Neural progenitor cell (in vitro differentiated cells): ENCODE data around the gene ACCS. TPM values are rescaled to one million over a fixed set of nuclear protein-coding genes. Genes with fewer than 3 reads are reported as not detected.

Experiments used
- DNase-seq: peaks from one replicate; pipeline ENCODE4 v3.0.0-alpha.2; 2016; ENCODE audit warnings: low spot score
- H2AFZ ChIP-seq: fragments of 200-600 bp; sonication (generic); replicated peaks from 2 replicates; pipeline ENCODE4 v1.6.1; 2016; ENCODE audit warnings: antibody characterized with exemption
- H3F3A ChIP-seq: fragments of 200-600 bp; sonication (generic); 2 replicates; pipeline ENCODE4 v1.6.1; 2016; ENCODE audit warnings: antibody characterized with exemption, low read depth
- H3K27ac ChIP-seq: fragments of 200-600 bp; sonication (generic); 2 replicates; pipeline ENCODE4 v1.5.1; 2016; ENCODE audit warnings: mild to moderate bottlenecking
- H3K27me3 ChIP-seq: fragments of 200-600 bp; sonication (generic); 2 replicates; pipeline ENCODE4 v1.6.1; 2016; ENCODE audit warnings: mild to moderate bottlenecking, moderate library complexity
- H3K36me3 ChIP-seq: fragments of 200-600 bp; sonication (generic); 2 replicates; pipeline ENCODE4 v1.5.1; 2016
- H3K4me1 ChIP-seq: fragments of 200-600 bp; sonication (generic); 2 replicates; pipeline ENCODE4 v1.6.1; 2016; ENCODE audit warnings: mixed run types
- H3K4me2 ChIP-seq: fragments of 200-600 bp; sonication (generic); 2 replicates; pipeline ENCODE4 v1.6.1; 2016
- H3K4me3 ChIP-seq: fragments of 200-600 bp; sonication (generic); 2 replicates; pipeline ENCODE4 v1.5.1; 2016
- H3K79me2 ChIP-seq: fragments of 200-600 bp; sonication (generic); 2 replicates; pipeline ENCODE4 v1.6.1; 2016; ENCODE audit warnings: low read depth
- H3K9ac ChIP-seq: fragments of 200-600 bp; sonication (generic); 2 replicates; pipeline ENCODE4 v1.6.1; 2016
- H3K9me3 ChIP-seq: fragments of 200-600 bp; sonication (generic); 2 replicates; pipeline ENCODE4 v1.5.1; 2016; ENCODE audit warnings: low read depth
- H4K20me1 ChIP-seq: fragments of 200-600 bp; sonication (generic); 2 replicates; pipeline ENCODE4 v1.6.1; 2016; ENCODE audit warnings: low read depth
- H3K27ac Mint-ChIP-seq: 3 replicates; pipeline ENCODE4 v1.8.0; 2021; ENCODE audit warnings: mixed read lengths
- H3K27me3 Mint-ChIP-seq: 2 replicates; pipeline ENCODE4 v1.8.0; 2022; ENCODE audit warnings: low read depth, mild to moderate bottlenecking, inconsistent platforms, moderate library complexity, mixed read lengths; ENCODE audit not compliant: insufficient read depth
- H3K36me3 Mint-ChIP-seq: 3 replicates; pipeline ENCODE4 v1.8.0; 2021; ENCODE audit warnings: mixed read lengths
- H3K4me1 Mint-ChIP-seq: 3 replicates; pipeline ENCODE4 v1.8.0; 2021; ENCODE audit warnings: mixed read lengths
- H3K4me3 Mint-ChIP-seq: 3 replicates; pipeline ENCODE4 v1.8.0; 2021; ENCODE audit warnings: mild to moderate bottlenecking, moderate library complexity, mixed read lengths
- H3K9me3 Mint-ChIP-seq: 3 replicates; pipeline ENCODE4 v1.8.0; 2020; ENCODE audit warnings: mixed read lengths
- CTCF ChIP-seq: fragments of 200-600 bp; sonication (generic); IDR thresholded peaks from 2 replicates; pipeline ENCODE4 v1.5.1; 2017; ENCODE audit warnings: antibody characterized with exemption, mild to moderate bottlenecking
- EZH2 ChIP-seq: fragments of 200-600 bp; sonication (generic); IDR thresholded peaks from 2 replicates; pipeline ENCODE4 v1.6.1; 2017; ENCODE audit warnings: antibody characterized with exemption, mild to moderate bottlenecking, moderate library complexity
- EZH2phosphoT487 ChIP-seq: fragments of 200-600 bp; sonication (generic); IDR thresholded peaks from 2 replicates; pipeline ENCODE4 v1.6.1; 2017; ENCODE audit warnings: antibody characterized with exemption
- total RNA-seq: library from RNA; depleted of rRNA; stranded (reverse); fragments of >200 nt; gene quantifications from 2 replicates; pipeline ENCODE4 v1.2.3, GENCODE V29; 2015; ENCODE audit warnings: low replicate concordance

The ACCS gene
- total RNA-seq, 1 donor from 2014 or later, result 7.0 TPM

DNA sequence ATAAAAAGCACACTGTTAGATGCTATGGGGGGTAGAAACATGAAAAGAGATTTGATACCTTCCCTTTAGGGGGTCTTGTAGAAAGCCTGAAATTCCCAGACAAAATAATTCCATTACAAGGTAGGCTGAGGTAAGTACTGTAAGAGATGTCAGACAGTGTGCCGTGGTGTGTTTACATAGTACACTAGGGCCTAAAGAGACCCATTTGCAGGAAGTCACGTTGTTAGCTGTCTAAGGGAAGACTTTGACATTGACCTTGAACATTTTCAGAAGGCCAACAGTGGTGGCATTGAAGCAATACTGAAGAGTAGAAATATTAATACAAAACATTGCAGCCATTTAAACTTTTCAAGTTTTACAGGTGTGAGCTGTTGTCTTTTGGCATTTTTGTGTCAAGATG is 60.2 kb downstream of the ACCS start:
- no peaks in the 10 kb centered on the region for H4K20me1 ChIP-seq
- H3K4me2 ChIP-seq, result no peak overlapping the region
- TF ChIP-seq EZH2 (no peak), EZH2phosphoT487 (no peak), CTCF (no peak)
- H3K4me1 Mint-ChIP-seq, result no peaks in the 10 kb centered on the region
- H3K9me3 ChIP-seq, result no peaks in the 10 kb centered on the region
- peaks cover 37% of the 10 kb centered on the region for H3K36me3 Mint-ChIP-seq
- H3K9me3 Mint-ChIP-seq, result no peaks in the 10 kb centered on the region
- H3K27ac ChIP-seq, result no peak overlapping the region
- H3K9ac ChIP-seq, result no peak overlapping the region
- no peaks in the 10 kb centered on the region for H3K36me3 ChIP-seq
- no peaks in the 10 kb centered on the region for H3F3A ChIP-seq
- no peak for DNase-seq
- no peaks in the 10 kb centered on the region for H3K79me2 ChIP-seq
- H2AFZ ChIP-seq, result no peak overlapping the region
- H3K4me3 ChIP-seq, result no peak overlapping the region
- H3K4me1 ChIP-seq, result no peaks in the 10 kb centered on the region
- peaks cover 2% of the 10 kb centered on the region for H3K27me3 Mint-ChIP-seq
- H3K27ac Mint-ChIP-seq, result no peak overlapping the region
- no peak overlapping the region for H3K4me3 Mint-ChIP-seq
- H3K27me3 ChIP-seq, result no peaks in the 10 kb centered on the region

GRCh38 chr11:44127130-44127529 is 61.1 kb downstream of the ACCS start:
- Mint-ChIP-seq H3K36me3 (peaks cover 33% of the 10 kb centered on the region), H3K27me3 (peaks cover 2% of the 10 kb centered on the region), H3K9me3 (no peaks in the 10 kb centered on the region), H3K27ac (no peak overlapping the region), H3K4me3 (no peak overlapping the region), H3K4me1 (no peaks in the 10 kb centered on the region)
- H3K4me2 ChIP-seq, result no peak overlapping the region
- no peak overlapping the region for H3K9ac ChIP-seq
- TF ChIP-seq EZH2phosphoT487 (no peak), EZH2 (no peak), CTCF (no peak)
- H3K79me2 ChIP-seq, result no peaks in the 10 kb centered on the region
- no peaks in the 10 kb centered on the region for H4K20me1 ChIP-seq
- H3K4me1 ChIP-seq, result no peaks in the 10 kb centered on the region
- no peaks in the 10 kb centered on the region for H3K9me3 ChIP-seq
- H3K27me3 ChIP-seq, result no peaks in the 10 kb centered on the region
- no peak overlapping the region for H3K27ac ChIP-seq
- no peak for DNase-seq
- no peaks in the 10 kb centered on the region for H3K36me3 ChIP-seq
- no peaks in the 10 kb centered on the region for H3F3A ChIP-seq
- H3K4me3 ChIP-seq, result no peak overlapping the region
- H2AFZ ChIP-seq, result no peak overlapping the region

GRCh38 chr11:44128729-44129128 is 62.7 kb downstream of the ACCS start:
- H4K20me1 ChIP-seq, result no peaks in the 10 kb centered on the region
- H3K4me1 ChIP-seq, result no peaks in the 10 kb centered on the region
- H3K4me3 Mint-ChIP-seq, result no peak overlapping the region
- H3K27ac ChIP-seq, result no peak overlapping the region
- peaks cover 33% of the 10 kb centered on the region for H3K36me3 Mint-ChIP-seq
- DNase-seq, result no peak
- no peaks in the 10 kb centered on the region for H3K9me3 ChIP-seq
- no peaks in the 10 kb centered on the region for H3K27me3 ChIP-seq
- H3K4me1 Mint-ChIP-seq, result peaks cover 4% of the 10 kb centered on the region
- no peak overlapping the region for H2AFZ ChIP-seq
- no peaks in the 10 kb centered on the region for H3K79me2 ChIP-seq
- no peak overlapping the region for H3K9ac ChIP-seq
- no peaks in the 10 kb centered on the region for H3K36me3 ChIP-seq
- no peaks in the 10 kb centered on the region for H3K9me3 Mint-ChIP-seq
- H3K4me3 ChIP-seq, result no peak overlapping the region
- no peak overlapping the region for H3K27ac Mint-ChIP-seq
- H3K27me3 Mint-ChIP-seq, result peaks cover 2% of the 10 kb centered on the region
- no peak overlapping the region for H3K4me2 ChIP-seq
- no peaks in the 10 kb centered on the region for H3F3A ChIP-seq
- no peak for TF ChIP-seq EZH2phosphoT487
- no peak for TF ChIP-seq CTCF
- no peak for TF ChIP-seq EZH2
